DND-41 (cell line): Measurements from ENCODE around the gene PBRM1.
A peak's percentile ranks its signal among the peaks of the same experiment; 100 is the strongest.

Experiments
- ATAC-seq: fragments of 200-7000 bp; cut with Tn5 transposase; 3 replicates; pipeline ENCODE4 v1.9.1; 2021; ENCODE audit warnings: low read depth; ENCODE audit not compliant: insufficient read depth
- DNase-seq: peaks from one replicate; pipeline ENCODE4 v3.0.0-alpha.2; 2020
- H2AFZ ChIP-seq: 2 replicates; pipeline ENCODE4 v1.6.0; 2012; ENCODE audit warnings: low read depth, low read length
- H3K27ac ChIP-seq: 2 replicates; pipeline ENCODE4 v1.5.1; 2012; ENCODE audit warnings: low read length, inconsistent platforms
- H3K27me3 ChIP-seq: fragments of 200-600 bp; sonication (generic); 2 replicates; pipeline ENCODE4 v1.6.0; 2012; ENCODE audit warnings: low read length, mild to moderate bottlenecking, inconsistent platforms; ENCODE audit not compliant: insufficient read depth, poor library complexity
- H3K36me3 ChIP-seq: 2 replicates; pipeline ENCODE4 v1.5.1; 2012; ENCODE audit warnings: low read length, inconsistent platforms; ENCODE audit not compliant: insufficient read depth
- H3K4me1 ChIP-seq: 2 replicates; pipeline ENCODE4 v1.5.1; 2012; ENCODE audit warnings: mild to moderate bottlenecking, low read length; ENCODE audit not compliant: insufficient read depth
- H3K4me2 ChIP-seq: 2 replicates; pipeline ENCODE4 v1.6.0; 2012; ENCODE audit warnings: mild to moderate bottlenecking, moderate library complexity, low read length, inconsistent platforms; ENCODE audit not compliant: insufficient read depth
- H3K4me3 ChIP-seq, 2 experiments: fragments of 200-600 bp in 1 of 2; shearing (Covaris generic) in 1 of 2; 2 replicates each; pipeline ENCODE4 v1.5.1; 2012 to 2016; ENCODE audit warnings: inconsistent platforms in 2 of 2, low read length in 2 of 2, mild to moderate bottlenecking in 2 of 2, low read depth in 1 of 2, moderate library complexity in 1 of 2
- H3K79me2 ChIP-seq: 2 replicates; pipeline ENCODE4 v1.6.0; 2012; ENCODE audit warnings: low read length, inconsistent platforms; ENCODE audit not compliant: insufficient read depth
- H3K9ac ChIP-seq: 2 replicates; pipeline ENCODE4 v1.6.0; 2012; ENCODE audit warnings: low read depth, mild to moderate bottlenecking, inconsistent platforms, low read length, moderate library complexity
- H3K9me3 ChIP-seq: 2 replicates; pipeline ENCODE4 v1.5.1; 2012; ENCODE audit warnings: low read length, moderate library complexity, mild to moderate bottlenecking, inconsistent platforms; ENCODE audit not compliant: insufficient read depth, severe bottlenecking
- H4K20me1 ChIP-seq: 2 replicates; pipeline ENCODE4 v1.6.0; 2012; ENCODE audit warnings: low read length; ENCODE audit not compliant: insufficient read depth
- EZH2 ChIP-seq: IDR thresholded peaks from 3 replicates; pipeline ENCODE4 v1.6.1; 2012; ENCODE audit warnings: borderline replicate concordance, low read depth, mild to moderate bottlenecking, moderate library complexity, low read length, inconsistent platforms; ENCODE audit not compliant: severe bottlenecking
- TF ChIP-seq, protein P1 (sequence below): IDR thresholded peaks from 2 replicates; pipeline ENCODE4 v1.5.1; 2012; ENCODE audit warnings: borderline replicate concordance, low read length, moderate library complexity, mild to moderate bottlenecking; ENCODE audit not compliant: poor library complexity, severe bottlenecking; ENCODE audit errors: extremely low read depth

The PBRM1 gene

DNA sequence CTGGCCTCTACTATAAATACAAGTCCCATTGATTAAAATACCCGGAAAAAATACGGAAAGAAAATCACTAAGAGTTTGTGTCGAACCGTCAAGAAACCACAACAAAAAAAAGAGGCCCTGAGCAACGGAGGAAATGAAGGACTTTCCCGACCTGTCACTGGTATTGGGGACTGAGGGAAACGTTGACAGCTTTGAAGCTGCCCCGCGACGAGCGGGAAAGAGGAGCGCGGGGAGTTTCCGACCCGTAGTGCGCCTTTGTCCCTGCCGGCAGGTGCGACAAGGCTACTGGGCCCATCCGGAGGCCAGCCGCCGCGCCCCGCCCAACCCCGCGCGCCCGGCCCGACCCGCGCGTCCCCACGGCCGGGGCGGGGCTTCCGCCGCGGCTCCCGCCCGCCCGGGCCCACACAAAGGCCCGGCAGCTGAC lies 416 bp downstream of the PBRM1 start:
- H3K27ac ChIP-seq: peak overlapping the region; percentile 88
- no peaks in the 10 kb centered on the region for H3K27me3 ChIP-seq
- peaks cover 97% of the 10 kb centered on the region for H3K79me2 ChIP-seq
- peak overlapping the region; percentile 70 for H3K9ac ChIP-seq
- H3K9me3 ChIP-seq: no peaks in the 10 kb centered on the region
- peaks cover 49% of the 10 kb centered on the region for H3K4me1 ChIP-seq
- ATAC-seq (peak; percentile 70), DNase-seq (peak; percentile 83)
- H2AFZ ChIP-seq: peak overlapping the region; percentile 71
- TF ChIP-seq, protein P1, sequence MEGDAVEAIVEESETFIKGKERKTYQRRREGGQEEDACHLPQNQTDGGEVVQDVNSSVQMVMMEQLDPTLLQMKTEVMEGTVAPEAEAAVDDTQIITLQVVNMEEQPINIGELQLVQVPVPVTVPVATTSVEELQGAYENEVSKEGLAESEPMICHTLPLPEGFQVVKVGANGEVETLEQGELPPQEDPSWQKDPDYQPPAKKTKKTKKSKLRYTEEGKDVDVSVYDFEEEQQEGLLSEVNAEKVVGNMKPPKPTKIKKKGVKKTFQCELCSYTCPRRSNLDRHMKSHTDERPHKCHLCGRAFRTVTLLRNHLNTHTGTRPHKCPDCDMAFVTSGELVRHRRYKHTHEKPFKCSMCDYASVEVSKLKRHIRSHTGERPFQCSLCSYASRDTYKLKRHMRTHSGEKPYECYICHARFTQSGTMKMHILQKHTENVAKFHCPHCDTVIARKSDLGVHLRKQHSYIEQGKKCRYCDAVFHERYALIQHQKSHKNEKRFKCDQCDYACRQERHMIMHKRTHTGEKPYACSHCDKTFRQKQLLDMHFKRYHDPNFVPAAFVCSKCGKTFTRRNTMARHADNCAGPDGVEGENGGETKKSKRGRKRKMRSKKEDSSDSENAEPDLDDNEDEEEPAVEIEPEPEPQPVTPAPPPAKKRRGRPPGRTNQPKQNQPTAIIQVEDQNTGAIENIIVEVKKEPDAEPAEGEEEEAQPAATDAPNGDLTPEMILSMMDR: no peak
- peaks cover 25% of the 10 kb centered on the region; the same call in 1 of the 2 replicates for H4K20me1 ChIP-seq
- H3K4me2 ChIP-seq: peak overlapping the region; percentile 73
- H3K36me3 ChIP-seq: peaks cover 64% of the 10 kb centered on the region
- peak overlapping the region; percentile 69 to 80 for H3K4me3 ChIP-seq

DNA sequence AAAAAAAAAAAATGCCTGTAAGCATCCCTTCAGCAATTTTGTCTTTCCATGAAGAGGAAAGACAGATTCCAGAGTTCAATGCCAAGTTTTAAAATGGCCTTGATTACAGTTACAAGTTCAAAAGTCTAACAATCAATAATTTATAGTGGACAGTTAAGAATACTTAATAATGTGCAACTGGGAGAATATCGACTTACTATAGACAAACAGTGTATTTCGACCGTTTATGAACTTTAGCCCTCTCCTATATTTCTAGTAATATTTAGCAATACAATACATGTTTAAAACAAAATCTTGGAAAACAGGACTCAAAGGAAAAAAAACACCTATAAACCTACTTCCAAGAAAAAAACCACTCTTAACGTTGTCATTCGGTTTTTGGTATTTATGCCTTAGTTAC lies 1.5 kb downstream of the PBRM1 start:
- Histone ChIP-seq H3K9ac (peak overlapping the region; percentile 70), H3K4me2 (peak overlapping the region; percentile 73), H3K27me3 (no peaks in the 10 kb centered on the region), H3K4me1 (peaks cover 49% of the 10 kb centered on the region), H4K20me1 (peaks cover 31% of the 10 kb centered on the region; the same call in 1 of the 2 replicates), H3K79me2 (peaks cover 99% of the 10 kb centered on the region), H3K4me3 (peak overlapping the region; percentile 69 to 80; a peak in 2 of 4 replicates), H3K36me3 (peaks cover 65% of the 10 kb centered on the region), H2AFZ (no peak overlapping the region), H3K27ac (peak overlapping the region; percentile 88), H3K9me3 (no peaks in the 10 kb centered on the region)
- ATAC-seq: no peak
- TF ChIP-seq, protein P1: no peak
- no peak for TF ChIP-seq EZH2
- no peak for DNase-seq

DNA sequence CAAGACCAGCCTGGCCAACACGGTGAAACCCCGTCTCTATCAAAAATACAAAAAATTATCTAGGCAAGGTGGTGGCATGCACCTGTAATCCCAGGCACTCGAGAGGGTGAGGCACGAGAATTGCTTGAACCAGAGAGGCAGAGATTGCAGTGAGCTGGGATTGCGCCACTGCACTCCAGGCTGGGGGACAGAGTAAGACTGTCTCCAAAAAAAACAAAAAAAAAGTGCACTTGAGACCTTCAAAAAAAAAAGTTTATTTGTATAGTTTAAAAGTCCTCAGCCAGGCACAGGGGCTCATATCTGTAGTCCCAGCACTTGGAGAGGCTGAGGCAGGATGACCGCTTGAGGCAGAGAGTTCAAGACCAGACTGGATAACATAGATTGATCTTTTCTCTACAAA lies 2.1 kb downstream of the PBRM1 start:
- Histone ChIP-seq H3K9me3 (no peaks in the 10 kb centered on the region), H3K4me1 (peaks cover 45% of the 10 kb centered on the region), H2AFZ (no peak overlapping the region), H3K36me3 (peaks cover 65% of the 10 kb centered on the region), H3K79me2 (peaks cover 99% of the 10 kb centered on the region), H3K27me3 (no peaks in the 10 kb centered on the region), H3K4me3 (peak overlapping the region in 1 of 2 experiments; percentile 80; a peak in 1 of 4 replicates), H3K9ac (peak overlapping the region; percentile 70), H4K20me1 (peaks cover 26% of the 10 kb centered on the region; the same call in 1 of the 2 replicates), H3K4me2 (peak overlapping the region; percentile 73), H3K27ac (peak overlapping the region; percentile 10; the same call in 1 of the 2 replicates)
- no peak for TF ChIP-seq EZH2
- TF ChIP-seq, protein P1: no peak
- no peak for DNase-seq
- ATAC-seq: no peak
